GM21515 (cell line): ENCODE results near the gene ITFG1.
"Not testable (repeated sequence)": the region's sequence is repeated elsewhere in the genome, so short reads cannot be mapped to it uniquely, and the experiment has no call there.

Experiments
- ATAC-seq: cut with Tn5 transposase; IDR thresholded peaks from one replicate; pipeline ENCODE4 v1.9.1; 2021; ENCODE audit not compliant: unreplicated experiment

The ITFG1 gene

DNA sequence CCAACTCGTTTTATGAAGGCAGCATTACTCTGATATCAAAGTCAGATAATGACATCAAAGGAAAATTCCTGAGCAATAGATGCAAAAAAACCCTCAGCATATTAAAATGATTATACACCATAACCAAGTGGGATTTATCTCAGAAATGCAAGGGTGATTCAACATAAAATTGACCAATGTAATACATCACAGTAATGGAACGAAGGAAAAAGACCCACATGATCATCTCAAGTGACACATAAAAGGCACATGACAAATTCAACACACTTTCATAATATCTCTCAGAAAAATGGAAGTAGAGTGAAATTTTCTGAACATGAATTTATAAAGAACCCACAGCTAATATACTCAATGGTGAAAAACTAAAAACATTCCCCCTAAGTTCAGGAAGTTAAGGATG is 118.8 kb downstream of the ITFG1 start:
- no peak for ATAC-seq

DNA sequence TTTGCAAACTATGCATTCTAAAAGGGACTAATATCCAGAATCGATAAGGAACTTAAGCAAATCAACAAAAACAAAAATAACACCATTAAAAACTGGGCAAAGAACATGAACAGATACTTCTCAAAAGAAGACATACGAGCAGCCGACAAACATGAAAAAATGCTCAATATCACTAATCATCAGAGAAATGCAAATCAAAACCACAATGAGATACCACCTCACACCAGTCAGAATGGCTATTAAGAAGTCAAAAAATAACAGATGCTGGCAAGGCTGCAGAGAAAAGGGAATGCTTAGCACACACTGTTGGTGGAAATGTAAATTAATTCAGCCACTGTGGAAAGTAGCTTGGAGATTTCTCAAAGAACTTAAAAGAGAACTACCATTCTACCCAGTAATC is 130.3 kb downstream of the ITFG1 start:
- not testable (repeated sequence) for ATAC-seq

DNA sequence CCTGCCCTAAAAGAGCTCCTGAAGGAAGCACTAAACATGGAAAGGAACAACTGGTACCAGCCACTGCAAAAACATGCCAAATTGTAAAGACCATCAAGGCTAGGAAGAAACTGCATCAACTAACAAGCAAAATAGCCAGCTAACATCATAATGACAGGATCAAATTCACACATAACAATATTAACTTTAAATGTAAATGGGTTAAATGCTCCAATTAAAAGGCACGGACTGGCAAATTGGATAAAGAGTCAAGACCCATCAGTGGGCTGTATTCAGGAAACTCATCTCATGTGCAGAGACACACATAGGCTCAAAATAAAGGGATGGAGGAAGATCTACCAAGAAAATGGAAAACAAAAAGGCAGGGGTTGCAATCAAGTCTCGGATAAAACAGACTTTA is 136.6 kb downstream of the ITFG1 start:
- ATAC-seq = not testable (repeated sequence)

DNA sequence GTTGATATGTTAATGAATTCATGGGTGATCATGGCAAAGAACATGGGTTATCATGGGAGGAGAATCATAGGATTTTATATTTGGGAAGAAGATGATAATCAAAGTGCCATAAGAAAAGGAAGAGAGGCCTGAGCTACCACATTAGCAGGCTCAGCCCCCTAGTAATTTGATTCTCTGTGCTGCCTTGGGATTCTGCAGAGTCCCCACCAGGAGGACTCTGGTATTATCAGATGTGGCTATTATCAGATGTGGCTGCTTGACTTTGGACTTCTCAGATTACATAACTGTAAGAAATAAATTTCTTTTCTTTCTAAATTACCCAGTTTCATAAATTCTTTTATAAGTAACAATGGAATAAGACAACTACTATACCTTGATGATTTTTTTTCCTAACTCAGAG is 137.6 kb downstream of the ITFG1 start:
- ATAC-seq = no peak

DNA sequence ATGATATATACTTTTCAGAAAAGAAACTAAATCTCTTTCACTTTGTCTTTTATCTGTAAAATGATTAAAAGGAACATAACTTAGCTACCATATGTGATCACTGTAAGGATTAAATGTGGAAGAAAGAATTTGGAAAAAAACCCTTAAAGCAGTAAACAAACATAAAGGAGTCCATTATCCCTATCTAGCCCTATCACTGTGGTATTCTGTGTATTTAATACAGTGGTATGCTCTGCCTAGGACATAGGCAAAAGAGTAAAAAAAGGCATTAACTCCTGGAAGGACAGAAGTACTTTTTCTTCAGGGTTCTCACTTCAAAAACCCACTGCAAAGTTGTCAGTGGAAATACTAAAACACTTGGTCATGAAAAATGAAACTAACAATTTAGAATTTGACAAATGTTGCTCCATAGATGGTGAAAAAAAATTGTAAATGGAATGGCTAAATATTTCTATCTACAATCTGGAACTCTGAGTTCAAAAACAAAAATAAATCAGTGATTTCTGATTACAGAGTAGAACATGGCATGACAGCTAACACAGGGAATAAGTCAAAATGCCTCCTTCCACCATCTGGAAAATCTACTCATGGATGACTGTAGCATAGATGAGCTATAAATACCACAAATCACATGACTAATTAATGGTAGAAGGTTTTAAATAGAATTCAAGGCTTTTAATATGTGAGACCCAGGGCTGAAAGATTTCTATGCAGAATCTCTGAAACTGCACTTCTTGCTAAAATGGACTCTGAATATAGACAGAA is 140.1 kb downstream of the ITFG1 start:
- ATAC-seq = no peak

DNA sequence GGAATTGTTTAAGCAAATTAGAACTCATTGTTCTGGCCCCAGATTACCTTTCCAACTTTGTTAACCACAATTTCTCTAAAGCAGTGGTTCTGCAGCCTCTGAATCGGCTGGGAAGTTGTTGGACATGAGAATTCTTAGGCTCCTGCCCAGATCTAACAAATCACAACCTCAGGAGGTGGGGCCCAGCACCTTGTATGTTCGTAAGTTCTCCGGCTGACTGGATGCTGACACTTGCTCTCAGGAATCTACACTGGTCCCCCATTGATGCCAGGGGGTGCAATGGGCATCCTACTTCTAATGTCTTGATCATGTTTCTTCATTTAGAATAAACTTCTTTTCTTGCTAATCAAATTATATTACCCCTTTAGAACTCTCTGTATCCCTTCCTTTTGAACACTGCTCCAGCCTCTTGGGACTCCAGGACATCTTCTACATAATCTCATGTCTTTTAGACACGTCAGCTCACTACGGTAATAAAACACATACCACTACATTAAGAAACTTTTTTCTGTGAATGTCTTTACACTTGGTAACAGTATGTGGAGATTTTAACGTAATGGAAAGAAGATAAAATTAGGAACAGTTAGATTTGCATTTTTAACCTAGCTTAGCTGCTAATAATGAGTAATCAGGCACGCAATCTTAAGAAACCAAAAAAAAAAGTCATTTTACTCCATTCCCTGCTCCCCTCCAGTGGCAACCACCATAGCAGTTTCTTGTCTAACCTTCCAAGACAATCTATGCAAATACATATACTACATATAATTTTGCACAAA is 143.2 kb downstream of the ITFG1 start:
- ATAC-seq = no peak

DNA sequence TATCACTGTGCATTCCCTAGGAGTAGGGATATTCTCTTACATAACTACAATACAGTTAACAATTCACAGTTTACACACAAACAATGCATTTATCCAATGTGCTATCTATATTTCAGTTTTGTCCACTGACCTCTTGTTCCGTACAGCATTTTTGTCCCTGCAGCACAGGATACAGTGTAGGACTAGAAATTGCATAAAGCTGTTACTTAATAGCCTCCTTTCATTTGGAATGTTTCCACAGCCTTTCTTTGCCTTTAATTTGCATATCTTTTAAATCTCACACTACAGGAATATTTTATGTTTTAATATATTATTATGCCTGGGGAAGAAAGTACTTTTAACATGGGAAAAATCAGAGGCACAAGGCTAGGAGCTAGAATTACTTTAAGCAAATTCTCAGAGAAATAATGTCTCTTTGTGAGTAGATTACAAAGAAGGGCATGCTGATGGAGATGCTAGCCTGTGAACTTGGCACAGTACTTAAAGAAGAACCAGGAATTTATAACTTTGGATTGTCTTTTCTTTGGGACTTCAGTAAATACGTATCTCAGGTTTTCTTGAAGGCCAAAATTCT is 144.3 kb downstream of the ITFG1 start:
- no peak for ATAC-seq

DNA sequence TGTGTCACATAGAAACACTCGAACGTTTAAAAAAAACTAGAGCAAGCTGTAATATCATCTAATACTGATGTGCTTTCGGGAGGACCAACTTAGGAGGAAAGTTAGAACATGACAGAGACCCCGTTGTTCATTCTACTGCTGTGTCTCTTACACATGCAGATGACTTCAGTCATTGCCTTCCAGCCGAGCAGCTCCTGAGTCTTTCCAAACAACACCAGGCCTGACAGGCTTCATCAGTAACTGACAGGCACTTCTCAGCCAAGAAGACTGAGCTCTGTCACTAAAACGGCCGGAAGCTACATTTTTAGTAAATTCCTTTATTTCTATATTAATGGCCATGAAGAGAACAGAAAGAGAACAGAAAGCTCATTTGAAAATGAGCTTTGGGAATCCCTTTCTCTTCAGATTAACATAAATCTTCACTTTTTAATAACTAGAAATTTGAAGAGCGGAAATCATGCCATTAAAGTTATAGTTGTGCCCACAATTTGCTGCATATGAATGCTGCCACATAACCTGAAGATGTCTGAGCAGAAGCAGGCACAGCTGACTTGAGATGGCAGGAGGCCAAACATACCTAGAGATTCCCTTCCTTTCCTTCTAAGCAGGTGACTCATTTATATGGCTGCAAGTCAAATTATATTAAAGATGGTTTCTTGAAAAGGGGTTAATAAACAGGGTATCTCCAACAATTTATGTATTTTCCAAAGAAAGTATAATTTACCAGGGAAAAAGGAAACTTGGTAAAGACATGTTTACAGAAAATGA is 148.9 kb downstream of the ITFG1 start:
- ATAC-seq = no peak

DNA sequence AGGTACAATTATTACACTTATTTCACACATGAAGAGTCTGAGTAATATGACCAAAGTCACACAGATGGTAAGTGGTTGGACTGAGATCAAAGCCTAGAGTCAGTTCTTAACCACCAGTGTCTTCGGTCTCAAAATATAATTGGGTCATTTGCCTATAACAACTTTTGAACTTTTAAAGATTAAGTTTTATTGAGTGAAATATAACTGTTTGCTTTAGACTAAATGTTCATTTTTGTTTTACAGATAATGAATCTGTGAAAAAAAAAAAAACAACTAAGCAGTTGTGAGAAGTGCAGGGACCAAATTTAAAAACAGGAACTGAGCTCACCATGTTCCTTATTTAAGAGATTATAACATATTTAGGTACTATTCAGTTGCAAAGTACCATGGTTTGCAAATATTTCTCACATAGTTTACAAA is 150.1 kb downstream of the ITFG1 start:
- no peak for ATAC-seq

DNA sequence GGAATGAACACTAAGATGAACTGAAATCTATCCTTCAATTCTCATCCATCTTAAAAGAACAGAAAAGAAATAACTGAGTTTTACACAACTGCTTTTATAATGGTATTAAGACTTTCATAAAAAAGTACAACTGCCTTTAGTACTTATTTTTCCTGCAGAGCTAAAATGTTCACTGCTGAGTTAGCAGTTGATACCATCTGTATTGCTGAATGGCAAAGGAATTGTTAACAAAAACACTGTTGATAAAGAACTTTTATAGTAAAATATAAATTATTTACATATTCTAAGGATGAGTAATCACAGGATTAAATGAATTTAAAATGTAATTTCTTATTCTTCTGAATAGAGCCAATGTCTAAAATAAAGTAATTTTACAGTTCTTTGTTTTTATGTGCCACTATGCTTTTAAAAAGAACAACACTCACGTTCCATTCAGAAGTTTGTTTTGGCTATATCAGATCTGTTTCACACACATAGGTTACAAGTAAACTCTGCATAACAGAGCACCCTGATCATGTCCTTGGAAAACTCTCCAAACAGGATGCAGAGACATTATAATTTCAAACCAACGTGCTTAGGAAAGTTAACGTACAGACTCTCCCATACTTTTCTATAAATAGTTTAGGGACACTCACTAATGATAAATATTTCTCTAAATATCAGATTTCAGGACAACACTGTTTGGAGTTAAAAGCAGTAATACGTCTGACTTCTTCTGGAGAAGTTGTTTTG is 151.1 kb downstream of the ITFG1 start:
- ATAC-seq = no peak

DNA sequence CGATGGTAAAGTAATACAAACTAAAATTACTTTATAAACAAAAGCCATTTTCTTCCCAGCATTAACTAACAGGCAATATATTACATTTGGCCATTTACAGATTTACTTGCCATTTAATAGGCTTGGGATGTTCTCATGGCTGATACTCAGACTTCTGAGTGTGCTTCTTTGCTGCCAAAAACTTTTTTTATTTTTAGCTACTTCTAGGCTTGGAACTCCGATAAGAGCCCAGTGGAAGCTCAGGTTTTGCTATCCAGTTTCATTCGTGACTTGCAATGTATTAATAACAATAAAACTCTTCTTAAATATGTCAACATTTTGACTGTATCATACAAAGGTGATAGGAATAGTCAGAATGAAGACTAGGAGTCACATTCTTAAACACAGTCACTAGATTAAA is 152.3 kb downstream of the ITFG1 start:
- ATAC-seq = no peak

DNA sequence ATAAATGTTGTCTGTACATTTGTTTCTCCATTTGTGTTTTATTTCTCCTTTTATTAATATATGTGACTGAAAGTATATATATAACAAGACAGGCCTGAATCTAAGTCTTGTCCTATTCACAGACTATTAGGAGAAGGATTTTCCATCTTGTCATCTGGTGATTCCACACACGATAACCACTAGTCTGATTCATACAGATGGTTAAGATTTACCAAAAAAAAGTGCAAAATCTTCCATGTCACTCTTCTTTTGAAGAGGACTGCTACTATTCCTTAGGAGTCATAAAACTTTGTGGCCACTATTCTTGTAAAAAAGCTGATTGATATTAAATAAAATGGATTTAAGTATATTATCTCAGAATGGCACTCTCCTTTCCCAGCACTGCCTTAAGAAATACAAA is 156.3 kb downstream of the ITFG1 start:
- ATAC-seq = no peak

DNA sequence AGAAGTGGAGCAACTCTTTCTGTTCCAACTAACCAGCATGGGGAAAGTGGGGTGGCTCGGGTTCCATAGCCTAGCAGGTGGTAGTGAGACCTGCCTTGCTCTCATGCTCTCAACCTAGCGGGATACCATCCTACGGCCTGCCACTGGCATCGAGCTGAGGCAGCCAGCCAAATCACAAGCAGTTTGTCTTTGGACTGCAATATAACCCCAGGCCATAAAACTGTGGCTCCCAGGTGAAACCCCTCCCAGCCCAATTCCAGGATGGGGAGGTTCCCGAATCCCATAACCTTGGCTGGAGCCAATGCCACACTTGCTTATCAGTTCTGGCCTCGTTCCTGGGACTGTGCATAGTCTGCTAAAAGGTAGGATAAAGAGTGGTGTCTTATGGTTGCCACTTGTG is 161.3 kb downstream of the ITFG1 start:
- no peak for ATAC-seq

DNA sequence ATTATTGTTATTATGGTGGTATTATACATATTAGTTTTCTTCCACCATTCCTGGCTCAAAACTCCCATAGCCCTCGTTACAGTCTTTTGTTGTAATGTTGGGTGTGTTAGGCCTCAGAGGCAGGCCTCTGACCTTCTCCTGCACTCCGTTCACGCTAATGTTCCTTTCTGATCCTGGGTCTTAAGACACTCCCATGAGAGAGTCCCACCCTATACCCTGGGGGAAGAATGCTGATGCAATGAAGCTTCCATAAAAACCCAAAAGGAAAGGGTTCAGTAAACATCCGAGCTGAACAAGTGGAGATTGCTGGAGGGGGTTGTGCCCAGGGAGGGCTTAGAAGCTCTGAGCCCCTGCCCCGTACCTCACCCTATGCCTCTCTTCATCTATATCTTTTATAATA is 175.9 kb downstream of the ITFG1 start:
- no peak for ATAC-seq

DNA sequence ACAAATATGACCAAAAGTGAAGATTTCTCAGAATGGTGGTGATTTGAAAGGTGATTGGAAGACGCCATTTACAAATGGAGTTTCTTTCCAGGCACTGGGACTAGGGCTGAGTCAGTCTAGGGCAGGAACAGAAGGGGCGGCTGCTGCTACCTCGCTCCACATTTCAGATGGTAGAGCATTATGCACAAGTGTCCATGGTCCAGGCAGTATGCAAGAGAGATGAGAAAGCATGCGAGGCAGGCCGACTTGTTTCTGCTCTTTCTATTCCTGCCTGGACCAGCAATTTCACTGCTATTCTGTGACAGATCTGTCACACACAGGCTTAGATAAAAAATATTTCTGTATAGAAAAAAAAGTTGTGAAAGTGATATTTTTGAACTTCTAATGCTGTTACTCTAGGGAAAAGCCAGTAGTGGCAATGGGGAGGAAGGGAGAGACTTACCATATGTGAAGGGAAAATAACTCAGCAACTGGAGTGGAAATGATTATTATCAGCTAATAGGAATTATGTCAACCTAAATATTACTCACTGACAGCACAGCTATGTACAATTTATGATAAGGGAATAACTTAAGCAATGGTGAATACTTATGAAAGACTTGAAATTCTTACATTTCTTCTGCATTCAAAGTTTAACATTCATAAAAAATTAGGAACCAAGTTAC is 182.4 kb downstream of the ITFG1 start:
- ATAC-seq = no peak

DNA sequence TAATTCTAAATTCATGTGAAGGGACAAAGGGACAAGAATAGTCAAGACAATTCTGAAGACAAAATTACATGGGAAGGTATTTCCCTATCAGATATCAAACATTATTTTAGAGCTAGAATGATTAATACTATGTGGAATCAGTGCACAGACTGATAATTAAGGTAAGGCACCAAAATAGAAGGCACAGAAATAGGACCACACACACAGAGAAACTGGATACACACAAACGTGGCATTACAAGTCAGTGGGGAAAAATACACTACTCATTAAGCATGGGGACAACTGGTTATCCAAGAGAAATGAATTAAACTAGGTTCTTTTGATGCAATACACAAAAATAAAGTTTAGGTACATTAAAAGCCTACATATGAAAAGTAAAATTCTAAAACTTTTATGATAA is 184.3 kb downstream of the ITFG1 start:
- no peak for ATAC-seq

DNA sequence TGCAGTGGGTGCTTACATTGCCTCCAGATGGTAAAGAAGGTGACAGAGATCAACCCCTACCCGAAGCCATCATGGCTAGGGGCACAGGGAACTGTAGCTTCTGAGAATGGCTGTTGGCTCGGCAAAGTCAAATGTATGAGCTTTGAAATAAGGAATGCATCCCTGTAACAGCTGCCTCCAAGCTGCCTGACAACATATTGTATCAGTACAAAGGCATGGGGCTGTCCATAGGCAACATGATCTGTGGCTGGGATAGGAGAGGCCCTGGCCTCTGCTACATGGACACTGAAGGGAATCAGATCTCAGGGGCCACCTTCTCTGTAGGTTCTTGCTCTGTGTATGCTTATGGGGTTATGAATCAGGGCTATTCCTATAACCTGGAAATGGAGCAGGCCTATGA is 197.9 kb downstream of the ITFG1 start:
- ATAC-seq = no peak

DNA sequence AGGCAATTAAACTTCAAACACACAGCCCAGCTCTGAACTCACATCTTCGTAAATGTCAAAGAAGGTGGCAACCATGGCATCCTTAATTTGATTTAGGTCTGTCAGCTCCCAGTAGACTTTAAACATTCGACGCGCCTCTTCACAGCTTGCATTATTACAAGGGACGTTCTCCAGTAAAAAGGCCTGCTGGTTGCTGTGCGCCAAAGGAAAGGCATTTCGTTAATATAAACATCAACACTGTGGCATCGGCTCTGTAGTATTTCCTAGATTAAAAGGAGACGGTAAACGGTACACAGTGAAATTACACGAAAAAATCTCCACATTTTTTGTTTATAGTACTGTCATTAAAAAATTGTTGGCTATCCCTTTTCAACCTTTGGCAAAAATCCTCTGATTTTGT is 200.4 kb downstream of the ITFG1 start:
- ATAC-seq = no peak

DNA sequence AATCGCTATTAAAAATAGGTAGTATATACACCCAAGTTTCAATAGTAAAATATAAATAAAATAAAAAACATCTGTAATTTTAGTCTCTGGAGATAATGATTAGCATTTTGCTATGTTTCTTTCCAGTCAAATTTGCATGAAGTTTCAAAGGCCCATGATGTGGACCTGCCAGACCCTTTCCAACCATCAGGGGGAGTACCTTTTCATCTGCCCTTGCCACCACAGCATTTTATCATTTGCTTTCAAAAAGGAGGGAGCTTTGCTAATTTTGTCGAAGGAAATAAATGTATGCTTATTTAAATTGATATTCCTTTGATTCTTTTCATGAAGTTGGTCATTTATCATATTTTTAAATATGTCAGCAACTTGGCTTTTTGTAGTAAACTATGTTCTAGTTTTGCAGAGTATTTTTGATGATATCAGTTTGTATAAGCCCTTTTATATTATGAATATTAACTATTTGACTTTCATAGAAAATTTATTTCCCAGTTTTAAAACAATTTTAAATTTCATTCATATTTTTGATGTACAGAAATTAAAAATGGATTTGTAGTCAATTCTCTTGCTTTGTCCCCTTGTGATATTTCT is 201.9 kb downstream of the ITFG1 start:
- ATAC-seq = no peak

DNA sequence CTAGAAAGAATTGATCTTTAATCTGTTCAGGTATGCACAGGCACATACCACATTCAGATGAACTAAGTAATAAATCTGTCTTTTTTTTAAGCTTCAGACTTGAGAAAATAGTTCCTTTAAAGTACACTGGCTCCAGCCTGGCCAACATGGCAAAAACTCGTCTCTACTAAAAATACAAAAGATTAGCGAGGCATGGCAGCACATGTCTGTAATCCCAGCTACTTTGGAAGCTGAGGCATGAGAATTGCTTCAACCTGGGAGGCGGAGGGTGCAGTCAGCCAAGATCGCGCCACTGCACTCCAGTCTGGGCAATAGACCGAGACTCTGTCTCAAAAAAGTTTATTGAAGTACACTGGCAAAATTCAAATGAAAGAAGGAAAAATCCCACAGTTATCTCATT is 206.1 kb downstream of the ITFG1 start:
- no peak for ATAC-seq
